Hindlimb muscle (tissue), 1 donor: ENCODE results near the gene ARL13B. TPM values are rescaled to one million over a fixed set of nuclear protein-coding genes. Genes with fewer than 3 reads are reported as not detected.
"Not testable (repeated sequence)": the region's sequence is repeated elsewhere in the genome, so short reads cannot be mapped to it uniquely, and the experiment has no call there.

Experiments
- DNase-seq: peaks from one replicate; pipeline ENCODE4 v3.0.0-alpha.2; 2013
- polyA plus RNA-seq: library from polyadenylated mRNA; unstranded; fragments of 120-200 nt; gene quantifications from one replicate; pipeline ENCODE4 v1.2.1, GENCODE V29; 2013; ENCODE audit not compliant: insufficient read length

Gene ARL13B
- 6.2 TPM for polyA plus RNA-seq

DNA sequence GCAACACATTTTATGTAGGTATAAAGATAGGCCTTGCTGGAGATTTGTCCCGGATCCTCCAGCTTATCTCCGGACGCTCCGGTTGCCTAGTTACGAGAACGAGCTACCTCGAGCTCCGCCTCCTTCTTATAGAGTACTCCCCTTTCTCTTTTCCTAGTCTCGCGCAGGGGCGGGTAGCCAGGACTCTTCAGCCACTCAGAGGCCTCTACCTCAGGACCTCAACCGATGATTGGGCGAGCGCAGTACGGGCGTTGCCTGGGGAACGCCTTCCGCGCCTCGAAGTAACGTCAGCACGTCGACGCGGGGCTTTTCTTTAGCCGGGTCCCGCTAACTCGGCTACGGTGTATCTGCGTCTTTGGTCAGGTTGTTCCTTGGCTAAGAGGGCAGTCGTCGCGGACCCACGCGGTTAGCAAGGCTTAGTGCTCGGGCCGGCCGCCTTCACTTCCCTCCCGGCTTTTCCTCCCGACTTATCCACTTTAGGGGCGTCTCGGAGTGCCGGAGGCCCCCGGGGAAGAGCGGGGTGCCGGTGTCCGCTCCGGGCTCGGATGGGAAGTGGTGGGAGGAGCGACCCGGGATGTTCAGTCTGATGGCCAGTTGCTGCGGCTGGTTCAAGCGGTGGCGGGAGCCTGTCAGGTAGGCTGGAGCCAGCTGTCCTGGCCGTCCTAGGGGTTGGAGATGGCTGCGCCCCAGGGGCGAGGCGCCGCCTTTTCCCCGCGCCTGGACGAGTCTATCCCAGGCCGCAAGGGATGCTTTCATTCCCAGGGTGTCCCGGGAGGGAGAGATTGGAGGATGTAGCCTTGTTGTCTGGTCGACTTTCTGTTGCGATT lies at the start of gene ARL13B:
Gene ARL13B (plus strand): TSS at position 306 of the 827 bp plus-strand sequence. CDS start 269 bp downstream, at position 575.
- peak; percentile 98 for DNase-seq

DNA sequence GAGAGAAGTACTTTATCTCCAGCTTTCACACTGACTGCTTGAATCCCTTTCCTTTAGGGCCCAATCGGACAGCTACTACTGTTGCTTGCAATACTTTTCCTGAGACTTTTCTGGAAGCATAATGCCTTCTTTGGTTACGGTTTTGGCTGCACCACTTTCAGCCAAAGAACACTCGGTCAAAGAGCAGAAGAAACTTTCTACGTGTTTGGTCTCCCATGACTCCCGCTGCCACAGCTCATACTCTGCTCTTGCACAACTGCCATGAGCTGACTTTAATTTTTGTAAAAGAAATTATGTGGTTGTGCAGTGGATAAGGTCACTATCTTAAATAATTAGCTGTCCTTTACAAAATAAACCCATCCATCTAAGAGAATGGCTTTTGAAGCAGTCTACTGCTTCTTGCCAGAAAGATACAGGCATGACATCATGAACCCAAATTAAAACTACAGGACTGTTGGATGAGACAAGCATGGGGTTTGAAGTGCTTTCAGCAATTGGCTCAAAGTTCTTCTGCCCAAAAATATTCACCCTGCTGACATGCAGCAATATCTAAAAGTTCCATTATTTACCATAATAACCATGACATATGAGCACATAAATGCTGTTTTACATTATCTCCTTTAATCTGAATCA lies 48.2 kb upstream of the ARL13B start:
- DNase-seq = no peak

DNA sequence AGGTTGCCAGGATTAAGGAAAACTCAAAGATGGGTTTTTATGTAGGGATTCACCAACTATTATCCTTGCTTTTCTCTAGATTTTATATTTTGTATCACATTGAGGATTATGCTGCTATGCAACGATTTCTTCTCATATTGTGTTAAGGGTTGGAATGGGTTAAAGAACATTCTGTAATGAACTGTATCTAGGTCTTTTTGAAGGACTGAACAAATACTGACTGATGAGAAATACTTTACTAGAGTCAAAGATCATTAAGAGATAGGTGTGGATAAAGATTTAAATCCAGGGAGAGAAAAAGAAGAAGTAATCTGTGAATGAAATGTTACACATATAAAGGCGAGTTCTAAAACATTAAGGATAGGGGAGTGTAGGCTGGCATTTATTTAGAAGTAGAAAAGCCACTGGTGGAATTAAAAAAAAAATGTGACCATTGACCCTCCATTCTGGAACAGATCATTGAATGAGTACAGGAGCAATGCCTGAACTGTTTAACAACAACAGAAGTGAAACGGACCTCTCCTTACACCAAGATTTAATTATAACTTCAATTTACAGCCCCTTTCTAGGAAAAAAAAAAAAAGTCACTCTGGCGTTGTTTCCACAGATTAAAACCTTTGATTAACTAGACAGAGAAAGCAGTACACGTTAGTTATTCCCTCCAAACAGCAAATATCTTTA lies 45.4 kb upstream of the ARL13B start:
- no peak for DNase-seq

DNA sequence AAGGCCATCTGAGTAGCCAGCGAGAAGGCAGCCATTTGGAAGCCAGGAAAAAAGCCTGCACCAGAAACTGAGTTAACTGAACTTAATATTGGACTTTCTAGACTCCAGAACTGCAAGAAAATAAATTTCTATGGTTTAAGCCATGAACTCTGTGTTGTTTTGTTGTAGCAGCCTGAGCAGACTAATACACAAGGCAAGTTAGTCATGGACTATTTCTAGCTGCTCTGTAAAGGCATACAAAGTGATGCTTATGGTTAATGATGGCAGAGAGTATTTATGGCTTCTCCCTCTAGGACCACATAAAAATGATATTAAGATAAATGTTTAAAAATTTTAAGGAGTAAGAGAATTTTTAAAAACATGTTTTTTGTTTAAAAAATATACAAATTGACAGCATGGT lies 43.4 kb upstream of the ARL13B start:
- DNase-seq = no peak

DNA sequence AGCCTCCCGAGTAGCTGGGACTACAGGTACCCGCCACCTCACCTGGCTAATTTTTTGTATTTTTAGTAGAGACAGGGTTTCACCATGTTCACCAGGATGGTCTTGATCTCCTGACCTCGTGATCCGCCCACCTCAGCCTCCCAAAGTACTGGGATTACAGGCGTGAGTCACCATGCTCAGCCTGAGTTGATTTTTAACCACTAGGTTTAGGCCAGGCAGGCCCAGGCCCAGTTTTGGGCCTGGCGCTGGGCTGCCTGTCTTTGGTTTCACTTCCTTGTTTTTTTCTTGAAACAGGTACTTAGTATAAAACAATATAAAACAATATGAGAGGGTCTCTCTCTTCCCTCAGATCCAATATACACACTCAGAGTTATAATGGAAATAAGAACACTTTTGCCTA lies 42.5 kb upstream of the ARL13B start:
- DNase-seq = not testable (repeated sequence)

DNA sequence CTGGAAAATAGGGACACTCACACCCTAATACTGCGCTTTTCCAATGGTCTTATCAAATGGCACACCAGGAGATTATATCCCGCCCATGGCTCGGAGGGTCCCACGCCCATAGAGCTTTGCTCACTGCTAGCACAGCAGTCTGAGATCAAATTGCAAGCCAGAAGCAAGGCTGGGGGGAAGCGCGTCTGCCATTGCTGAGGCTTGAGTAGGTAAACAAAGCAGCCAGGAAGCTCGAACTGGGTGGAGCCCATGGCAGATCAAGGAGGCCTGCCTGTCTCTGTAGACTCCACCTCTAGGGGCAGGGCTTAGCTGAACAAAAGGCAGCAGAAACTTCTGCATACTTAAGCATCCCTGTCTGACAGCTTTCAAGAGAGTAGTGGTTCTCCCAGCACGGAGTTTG lies 30.0 kb upstream of the ARL13B start:
- not testable (repeated sequence) for DNase-seq

DNA sequence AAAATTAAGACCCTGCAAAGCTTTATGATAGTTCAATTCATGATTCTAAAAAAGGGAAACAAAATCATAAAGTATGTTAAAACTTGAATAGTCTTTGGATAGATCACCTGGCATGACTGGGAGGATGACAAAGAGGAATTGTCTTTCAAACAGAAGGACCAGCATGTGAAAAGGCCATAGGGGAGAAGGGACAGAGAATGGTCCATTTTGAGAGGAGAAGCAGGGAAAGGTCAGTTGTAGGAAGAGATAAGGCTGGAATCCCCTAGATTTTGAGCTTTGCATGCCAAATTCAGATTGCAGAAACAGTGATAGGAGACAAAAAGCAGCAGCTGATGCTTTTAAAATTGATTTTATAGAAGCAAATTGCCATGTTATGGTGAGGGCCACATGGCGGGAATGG lies 18.9 kb upstream of the ARL13B start:
- no peak for DNase-seq

DNA sequence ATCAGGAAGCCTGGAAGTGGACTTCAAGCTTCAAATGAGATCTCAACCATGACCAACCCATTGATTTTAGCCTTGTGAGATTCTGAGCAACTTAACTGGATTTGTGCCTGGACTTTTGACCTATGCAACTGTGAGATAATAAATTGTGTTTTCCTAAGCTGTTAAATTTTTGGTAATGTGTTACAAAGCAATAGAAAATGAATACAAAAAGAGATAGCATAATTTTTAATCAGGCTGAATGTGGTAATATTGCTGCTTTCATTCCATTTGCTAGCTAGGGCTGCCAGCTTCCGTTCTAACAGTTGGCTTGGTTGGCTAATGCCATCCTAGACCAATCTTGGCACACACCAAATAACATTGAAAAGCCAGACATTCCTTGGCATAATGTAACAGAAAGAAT lies 18.5 kb upstream of the ARL13B start:
- no peak for DNase-seq

DNA sequence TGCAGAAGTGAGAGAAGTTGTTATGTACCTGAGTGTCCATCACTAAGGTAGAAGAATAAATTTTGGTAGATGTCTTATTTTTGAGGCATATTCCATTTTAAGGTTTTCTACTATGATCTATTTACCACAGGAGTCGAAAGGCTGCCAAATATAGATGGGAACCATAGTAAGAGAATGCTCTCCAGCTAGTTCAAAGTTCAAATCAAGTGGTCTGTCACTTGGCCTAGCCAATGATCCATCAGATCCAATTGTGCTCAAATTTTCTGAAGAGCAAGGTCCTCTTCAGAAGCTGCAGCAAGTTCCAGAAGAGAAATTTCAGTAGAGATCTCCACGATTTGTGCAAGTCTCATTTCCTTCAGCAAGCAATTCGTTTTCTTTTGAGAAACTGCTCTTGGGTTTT lies 17.2 kb upstream of the ARL13B start:
- no peak for DNase-seq

DNA sequence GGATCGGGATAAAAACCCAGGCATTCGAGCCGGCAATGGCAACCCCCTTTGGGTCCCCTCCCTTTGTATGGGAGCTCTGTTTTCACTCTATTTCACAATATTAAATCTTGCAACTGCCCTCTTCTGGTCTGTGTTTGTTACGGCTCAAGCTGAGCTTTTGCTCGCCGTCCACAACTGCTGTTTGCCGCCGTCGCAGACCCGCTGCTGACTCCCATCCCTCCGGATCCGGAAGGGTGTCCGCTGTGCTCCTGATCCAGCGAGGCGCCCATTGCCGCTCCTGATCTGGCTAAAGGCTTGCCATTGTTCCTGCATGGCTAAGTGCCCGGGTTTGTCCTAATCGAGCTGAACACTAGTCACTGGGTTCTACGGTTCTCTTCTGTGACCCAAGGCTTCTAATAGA lies 14.8 kb upstream of the ARL13B start:
- not testable (repeated sequence) for DNase-seq

DNA sequence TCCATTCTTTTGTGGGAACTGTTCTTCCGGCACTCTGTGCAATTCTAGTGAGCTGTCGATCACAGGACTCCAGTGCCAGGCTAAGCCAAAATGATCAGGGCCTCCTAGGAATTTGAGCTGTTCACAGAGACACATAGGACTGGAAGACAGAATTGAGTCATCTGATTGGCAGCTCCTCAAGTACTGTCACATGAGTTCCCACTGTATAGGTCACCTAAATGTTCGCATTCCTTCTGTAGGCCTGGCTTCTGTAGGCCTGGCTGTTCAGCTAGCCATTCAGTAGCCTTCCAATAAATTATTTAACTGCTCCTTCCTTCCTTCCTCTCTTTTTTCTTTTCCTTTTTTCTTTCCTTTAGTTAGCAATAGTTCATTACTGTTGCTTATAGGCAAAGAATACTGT lies 10.5 kb upstream of the ARL13B start:
- no peak for DNase-seq

DNA sequence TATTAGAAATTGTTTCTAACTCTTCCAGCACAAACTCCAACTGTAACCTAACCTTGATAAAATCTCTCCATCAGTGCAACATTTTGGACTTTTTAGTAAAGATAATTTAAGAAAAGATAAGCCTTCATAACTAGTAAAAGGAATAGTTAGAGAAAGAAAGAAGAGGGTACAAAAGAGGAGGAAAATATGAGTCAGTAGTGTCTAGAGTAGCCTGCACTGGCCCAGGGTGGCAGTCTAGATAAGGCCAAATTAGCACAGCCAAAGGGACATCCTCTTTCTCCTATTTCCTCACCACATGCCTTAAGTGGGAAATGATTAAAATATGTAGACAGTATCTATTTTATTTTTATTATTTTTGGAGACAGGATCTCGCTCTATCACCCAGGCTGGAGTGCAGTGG lies 10.0 kb upstream of the ARL13B start:
- no peak for DNase-seq

DNA sequence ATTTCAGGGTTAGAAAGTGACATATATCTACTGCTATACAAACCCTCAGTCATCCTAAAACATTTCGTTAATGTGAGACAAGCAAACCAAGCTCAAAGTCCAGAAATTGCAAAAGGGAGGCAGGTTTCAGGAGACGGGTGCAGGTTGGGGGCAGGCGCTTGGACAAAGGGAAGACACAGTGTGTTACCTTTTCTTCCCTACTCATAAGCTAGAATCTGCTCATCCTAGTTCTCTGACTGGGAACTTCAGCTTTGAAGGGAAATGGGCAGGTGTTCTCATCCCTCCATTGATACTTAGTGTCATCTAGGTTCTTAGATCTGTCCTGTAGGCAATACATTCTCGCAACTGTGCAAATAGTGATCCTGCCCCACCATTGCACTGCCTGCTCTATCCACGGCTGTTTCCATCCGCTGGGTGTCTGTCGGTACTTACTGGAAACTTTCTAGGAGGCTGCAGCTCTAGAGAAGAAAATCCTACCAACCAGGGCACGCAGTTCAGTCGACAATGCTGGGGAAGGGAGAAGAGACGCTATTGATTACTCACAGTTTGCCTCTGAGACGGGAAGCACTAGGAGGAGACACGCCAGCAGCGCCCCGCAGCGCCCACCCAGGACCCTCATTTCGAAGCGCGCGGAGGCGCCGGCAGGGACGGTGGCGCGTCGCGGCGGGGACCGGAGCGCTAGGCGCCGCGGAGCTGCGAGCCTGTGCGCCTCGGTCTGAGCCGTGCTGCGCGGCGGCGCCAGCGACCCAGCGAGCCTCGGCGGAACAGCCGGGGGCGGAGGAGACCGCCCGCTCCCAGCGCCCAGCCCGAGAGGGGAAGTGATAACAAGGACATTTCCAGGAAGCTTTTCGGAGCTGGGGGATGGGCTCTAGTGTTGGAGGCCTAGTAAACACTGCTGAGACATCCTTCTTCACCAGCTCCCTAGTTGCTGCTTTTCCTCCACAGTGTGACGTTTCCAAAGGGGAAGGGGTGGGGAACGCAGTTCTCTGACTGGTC lies 6.5 kb upstream of the ARL13B start, which contains the start of gene PROS1:
Gene PROS1 (minus strand): TSS at position 766 of the 996 bp plus-strand sequence. CDS start 147 bp downstream, at position 619.
- peak; percentile 87 for DNase-seq

DNA sequence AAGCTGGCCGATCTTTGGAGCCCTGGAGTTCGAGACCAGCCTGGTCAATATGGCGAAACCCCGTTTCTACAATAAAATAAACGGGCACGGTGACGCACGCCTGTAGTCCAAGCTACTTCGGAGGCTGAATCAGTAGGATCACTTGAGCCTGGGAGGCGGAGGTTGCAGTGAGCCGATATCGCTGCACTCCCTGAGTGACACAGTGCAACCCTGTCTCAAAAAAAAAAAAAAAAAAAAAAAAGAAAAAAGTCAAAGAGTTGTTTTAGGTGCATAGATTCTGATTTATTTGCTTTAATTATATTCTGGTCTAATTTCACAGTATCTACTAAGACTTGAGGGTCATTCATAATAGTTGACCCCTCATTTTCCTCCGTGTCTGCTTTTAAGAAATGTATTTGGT lies 1.7 kb downstream of the ARL13B start:
- DNase-seq = no peak

DNA sequence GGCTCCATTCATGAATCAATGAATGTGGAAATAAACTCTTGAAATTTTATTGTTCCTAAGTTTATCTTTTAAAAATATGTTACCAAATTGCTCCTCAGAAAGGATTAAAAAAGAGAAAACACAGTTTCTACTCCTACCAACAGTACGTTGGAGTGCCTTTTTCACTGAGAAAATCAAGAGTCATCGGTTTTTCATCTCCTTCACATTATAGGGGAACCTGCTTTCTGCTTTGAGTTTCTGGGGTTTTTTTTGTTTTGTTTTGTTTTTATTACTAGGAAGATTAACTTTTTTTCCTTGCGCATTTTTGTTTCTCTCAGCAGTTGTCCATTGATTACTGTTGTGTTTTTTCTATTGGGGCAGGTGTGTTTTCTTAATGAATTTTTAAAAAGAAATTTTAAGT lies 3.5 kb downstream of the ARL13B start:
- no peak for DNase-seq

DNA sequence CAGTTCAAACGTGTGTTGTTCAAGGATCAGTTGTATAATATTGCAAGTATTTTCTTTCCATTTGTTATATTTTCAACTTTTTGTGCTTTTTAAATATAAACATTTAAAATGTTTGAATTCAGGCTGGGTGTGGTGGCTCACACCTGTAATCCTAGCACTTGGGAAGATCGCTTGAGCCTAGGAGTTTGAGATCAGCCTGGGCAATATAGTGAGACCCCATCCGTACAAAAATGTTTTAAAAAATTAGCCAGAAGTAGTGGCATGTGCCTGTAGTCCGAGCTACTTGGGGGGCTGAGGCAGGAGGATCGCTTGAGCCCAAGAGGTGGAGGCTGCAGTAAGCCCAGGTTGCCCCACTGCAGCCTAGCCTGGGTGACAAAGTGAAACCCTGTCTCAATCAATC lies 4.7 kb downstream of the ARL13B start:
- no peak for DNase-seq

DNA sequence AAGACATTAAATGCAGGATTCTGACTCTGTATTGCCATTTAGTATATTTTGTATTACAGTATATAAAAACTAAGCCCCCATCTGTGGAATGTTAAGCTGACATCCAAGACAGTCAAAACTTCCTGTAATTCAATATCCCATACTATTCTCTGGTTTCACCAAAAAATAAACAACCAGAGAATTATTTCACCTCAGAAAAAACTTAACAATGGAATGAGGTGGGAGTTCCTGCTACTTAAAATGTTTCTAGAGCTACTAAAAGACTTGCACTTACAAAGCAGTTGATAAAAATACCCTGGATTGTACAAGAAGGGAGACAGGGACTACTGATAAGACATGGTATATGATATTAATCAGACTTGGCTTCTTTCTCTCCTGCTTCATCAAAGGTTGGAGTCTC lies 8.3 kb downstream of the ARL13B start:
- DNase-seq = no peak

DNA sequence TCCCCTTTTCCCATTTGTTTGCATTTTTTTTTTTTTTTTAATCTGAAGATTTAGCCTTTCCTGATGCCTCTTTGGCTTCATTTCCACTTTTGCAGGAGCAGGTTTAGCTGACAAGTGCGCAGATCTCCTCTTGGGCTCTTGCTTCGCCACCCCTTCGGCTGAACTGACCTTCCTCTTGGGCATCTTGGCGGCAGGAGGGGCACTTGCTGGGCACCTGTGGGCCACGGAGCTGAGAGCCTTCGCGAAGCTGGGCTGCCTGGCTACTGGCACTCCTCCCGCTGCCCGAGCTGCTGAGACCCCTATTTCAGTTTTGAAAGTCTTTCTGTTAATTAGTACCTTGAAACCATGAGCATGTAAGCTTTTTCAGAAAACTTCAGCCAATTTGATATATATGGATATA lies 8.8 kb downstream of the ARL13B start:
- no peak for DNase-seq

DNA sequence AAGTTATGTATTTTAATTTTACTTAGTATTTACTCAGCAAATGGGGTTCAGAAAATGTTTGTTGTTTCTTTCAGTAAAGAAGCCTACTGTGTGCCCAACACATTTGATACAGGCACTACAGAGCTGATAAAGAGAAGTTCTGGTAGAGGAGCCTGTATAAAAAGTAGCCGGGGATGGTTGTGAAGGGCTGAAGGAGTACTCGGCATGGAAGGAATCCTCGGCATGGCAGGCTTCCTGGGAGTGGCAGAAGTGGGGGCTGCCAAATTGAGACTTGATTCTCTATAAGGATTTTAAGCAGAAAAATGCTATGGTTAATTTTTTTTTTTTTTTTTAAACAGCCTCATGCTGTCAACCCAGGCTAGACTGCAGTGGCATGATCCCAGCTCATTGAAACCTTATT lies 9.3 kb downstream of the ARL13B start:
- no peak for DNase-seq

DNA sequence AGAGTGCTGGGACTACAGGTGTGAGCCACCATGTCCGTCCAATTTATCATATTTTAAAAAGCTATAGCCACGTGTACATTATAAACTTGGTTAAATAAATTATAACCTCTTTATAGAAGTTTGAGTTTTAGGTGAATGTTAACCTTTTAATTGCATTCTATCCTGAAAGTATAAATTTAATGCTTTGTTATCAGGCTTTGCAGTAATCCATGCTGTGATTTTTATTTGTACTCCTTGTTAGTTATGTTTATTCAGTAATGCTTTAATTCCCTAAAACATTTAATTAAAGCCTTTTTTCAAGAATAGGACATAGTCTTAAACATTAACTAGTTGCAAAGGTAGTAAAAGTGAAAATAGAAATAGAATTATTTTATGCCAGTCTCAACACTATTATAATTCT lies 11.7 kb downstream of the ARL13B start:
- DNase-seq = no peak

DNA sequence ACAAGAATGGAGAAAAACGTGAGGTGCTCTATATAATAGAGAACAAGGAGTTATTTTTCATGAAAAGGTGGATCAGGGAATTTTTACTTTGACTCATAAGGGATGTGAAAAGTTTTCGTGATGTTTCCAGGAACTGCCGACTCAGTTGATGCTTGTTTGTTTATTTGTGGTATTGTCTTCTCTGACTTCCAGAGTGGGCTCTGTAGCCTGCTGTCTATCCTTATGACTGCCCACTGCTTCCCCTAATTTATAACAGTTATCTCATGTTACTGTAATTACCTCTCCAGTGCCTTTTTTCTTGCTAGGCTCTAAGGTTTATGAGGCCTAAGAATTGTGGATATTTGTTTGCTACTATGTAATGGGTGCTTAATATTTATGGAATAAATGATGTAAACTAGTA lies 12.3 kb downstream of the ARL13B start:
- no peak for DNase-seq

DNA sequence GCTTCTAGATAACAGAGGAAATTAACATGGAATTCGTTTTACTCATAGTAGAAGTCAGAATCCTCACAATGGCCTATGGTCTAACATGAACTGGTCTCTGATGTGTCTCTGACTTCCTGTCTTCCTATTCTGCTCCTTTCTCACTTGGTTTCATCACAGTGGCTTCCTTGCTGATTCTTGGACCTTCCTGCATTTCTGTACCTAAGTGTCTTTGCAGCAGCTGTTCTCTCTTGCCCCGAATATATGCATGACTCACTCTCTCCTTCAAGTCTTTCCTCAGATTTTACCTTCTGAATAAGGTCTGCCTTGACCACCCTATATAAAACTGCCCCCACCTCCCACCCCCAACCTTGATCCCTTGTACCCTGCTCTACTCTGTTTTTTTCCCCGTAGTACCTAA lies 14.1 kb downstream of the ARL13B start:
- DNase-seq = no peak
